GM23248 (cell line): ENCODE data around the gene FAM227A.

Experiments used
- EZH2 ChIP-seq: fragments of 200-600 bp; sonication (generic); IDR thresholded peaks from 2 replicates; pipeline ENCODE4 v1.6.1; 2018; ENCODE audit warnings: antibody characterized with exemption, mild to moderate bottlenecking; ENCODE audit not compliant: insufficient read depth, poor library complexity, severe bottlenecking
- EZH2phosphoT487 ChIP-seq: fragments of 200-600 bp; sonication (generic); IDR thresholded peaks from 2 replicates; pipeline ENCODE4 v1.6.1; 2018; ENCODE audit warnings: antibody characterized with exemption, moderate library complexity, mild to moderate bottlenecking, low read depth; ENCODE audit not compliant: insufficient read depth

DNA sequence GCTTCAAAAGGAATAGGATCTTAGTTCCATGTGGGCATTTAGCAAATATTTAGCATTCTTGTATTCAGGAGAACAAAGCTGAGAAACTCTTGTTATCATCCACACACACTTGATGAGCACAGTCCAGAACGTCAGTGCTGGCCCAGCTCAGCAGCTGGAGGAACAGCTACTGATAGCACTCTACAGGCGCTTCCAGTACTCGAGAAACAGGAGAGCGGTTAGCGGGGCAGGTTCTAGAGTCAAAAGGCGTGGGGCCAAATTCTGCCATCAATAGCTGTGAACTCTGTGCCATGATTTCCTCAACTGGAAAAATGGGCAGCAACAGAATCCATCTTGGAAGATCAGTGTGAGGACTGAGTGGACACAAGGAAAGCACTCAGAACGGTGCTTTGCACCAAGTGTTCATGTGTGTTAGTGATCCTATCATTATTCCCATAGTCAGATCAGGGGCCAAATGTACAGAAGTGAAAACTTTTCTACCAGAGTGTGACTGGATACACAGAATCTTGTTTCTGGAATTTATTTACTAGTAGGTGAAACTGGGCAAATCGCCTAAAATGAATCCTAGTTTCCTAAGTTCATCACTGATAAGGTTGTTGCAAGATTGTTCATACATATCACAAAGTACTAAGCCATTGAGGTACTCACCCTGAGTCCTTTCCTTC is 41.4 kb upstream of the FAM227A start:
- TF ChIP-seq EZH2phosphoT487 (no peak), EZH2 (no peak)
